HG02840 (cell line): ENCODE results near the gene LRCOL1.

Experiments used
- ATAC-seq: cut with Tn5 transposase; IDR thresholded peaks from one replicate; pipeline ENCODE4 v1.9.1; 2021; ENCODE audit warnings: mild to moderate bottlenecking, moderate library complexity, moderate number of reproducible peaks; ENCODE audit not compliant: unreplicated experiment, low FRiP score

LRCOL1 gene

GRCh38 chr12:132570635-132571034 lies 39.7 kb downstream of the LRCOL1 start:
- no peak for ATAC-seq

- no peak for ATAC-seq
Measured at GRCh38 chr12:132569856-132570480, 40.4 kb downstream of the LRCOL1 start.

- no peak for ATAC-seq
Measured at GRCh38 chr12:132568826-132569480, 41.4 kb downstream of the LRCOL1 start.

GRCh38 chr12:132568301-132568700 lies 42.1 kb downstream of the LRCOL1 start:
- ATAC-seq = no peak

GRCh38 chr12:132566516-132567131 lies 43.8 kb downstream of the LRCOL1 start:
- ATAC-seq = no peak

- no peak for ATAC-seq
Measured at GRCh38 chr12:132565365-132565764, 45.0 kb downstream of the LRCOL1 start.

- ATAC-seq = no peak
Measured at GRCh38 chr12:132563911-132564310, 46.5 kb downstream of the LRCOL1 start.

GRCh38 chr12:132562489-132563021 lies 47.8 kb downstream of the LRCOL1 start:
- no peak for ATAC-seq

GRCh38 chr12:132561427-132562156 lies 48.8 kb downstream of the LRCOL1 start:
- no peak for ATAC-seq

GRCh38 chr12:132560614-132561426 lies 49.6 kb downstream of the LRCOL1 start:
- no peak for ATAC-seq

GRCh38 chr12:132560364-132560613 lies 50.1 kb downstream of the LRCOL1 start:
- ATAC-seq = no peak

GRCh38 chr12:132559652-132560363 lies 50.6 kb downstream of the LRCOL1 start:
- no peak for ATAC-seq

- ATAC-seq = no peak
Measured at GRCh38 chr12:132558861-132559623, 51.3 kb downstream of the LRCOL1 start.

GRCh38 chr12:132558042-132558856 lies 52.1 kb downstream of the LRCOL1 start:
- ATAC-seq = no peak

GRCh38 chr12:132557291-132558015 lies 52.9 kb downstream of the LRCOL1 start:
- ATAC-seq = no peak

- ATAC-seq = no peak
Measured at GRCh38 chr12:132556801-132557200, 53.6 kb downstream of the LRCOL1 start.

GRCh38 chr12:132556216-132556615 lies 54.2 kb downstream of the LRCOL1 start:
- ATAC-seq = no peak

GRCh38 chr12:132555686-132556085 lies 54.7 kb downstream of the LRCOL1 start:
- no peak for ATAC-seq
